Stimulated activated CD8-positive, alpha-beta memory T cell treated with anti-CD3 and anti-CD28 coated beads, Interleukin-15, amount 100 ng/mL, for 24 hours (primary cell): ENCODE data around the gene CRYBA2.

Experiments used
- DNase-seq: peaks from one replicate; pipeline ENCODE4 v3.0.0-alpha.2; 2020; ENCODE audit warnings: low read depth

The CRYBA2 gene

GRCh38 chr2:218956039-218956438 is 37.2 kb downstream of the CRYBA2 start:
- no peak for DNase-seq

- no peak for DNase-seq
These were observed 38.5 kb downstream of the CRYBA2 start for GRCh38 chr2:218954541-218955300.

- no peak for DNase-seq
These were observed 39.8 kb downstream of the CRYBA2 start for GRCh38 chr2:218953366-218953954.

DNA sequence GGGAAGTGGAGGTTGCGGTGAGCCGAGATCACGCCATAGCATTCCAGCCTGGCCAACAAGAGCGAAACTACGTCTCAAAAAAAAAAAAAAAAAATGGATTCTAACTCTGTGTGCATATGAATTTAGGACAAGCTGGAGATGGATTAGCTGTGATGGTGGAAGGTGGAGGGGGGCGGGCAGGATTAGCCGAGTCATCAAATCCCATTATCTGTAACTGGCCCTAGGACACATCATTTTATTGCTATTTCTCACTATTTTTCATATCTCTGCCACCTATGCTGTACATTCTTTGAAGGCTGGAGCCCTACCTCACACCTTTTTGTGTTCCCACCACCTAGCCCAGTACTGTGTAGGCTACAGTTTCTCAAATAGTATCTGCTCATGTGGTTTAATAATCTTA is 41.1 kb downstream of the CRYBA2 start:
- no peak for DNase-seq

DNA sequence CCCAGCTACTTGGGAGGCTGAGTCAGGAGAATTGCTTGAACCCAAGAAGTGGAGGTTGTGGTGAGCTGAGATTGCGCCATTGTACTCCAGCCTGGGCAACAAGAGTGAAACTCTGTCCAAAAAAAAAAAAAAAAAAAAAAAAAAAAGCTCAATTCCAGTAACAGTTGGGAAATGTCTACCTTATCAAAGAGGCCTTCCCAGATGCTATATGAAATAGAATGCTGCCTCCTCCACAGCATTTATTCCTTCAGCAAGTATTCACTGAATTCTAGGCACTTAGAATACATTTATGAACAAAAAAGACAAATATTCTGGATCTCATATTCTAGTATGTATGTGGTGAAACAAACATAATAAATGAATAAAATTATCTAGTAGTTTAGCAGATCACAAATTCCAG is 46.6 kb downstream of the CRYBA2 start:
- no peak for DNase-seq

DNA sequence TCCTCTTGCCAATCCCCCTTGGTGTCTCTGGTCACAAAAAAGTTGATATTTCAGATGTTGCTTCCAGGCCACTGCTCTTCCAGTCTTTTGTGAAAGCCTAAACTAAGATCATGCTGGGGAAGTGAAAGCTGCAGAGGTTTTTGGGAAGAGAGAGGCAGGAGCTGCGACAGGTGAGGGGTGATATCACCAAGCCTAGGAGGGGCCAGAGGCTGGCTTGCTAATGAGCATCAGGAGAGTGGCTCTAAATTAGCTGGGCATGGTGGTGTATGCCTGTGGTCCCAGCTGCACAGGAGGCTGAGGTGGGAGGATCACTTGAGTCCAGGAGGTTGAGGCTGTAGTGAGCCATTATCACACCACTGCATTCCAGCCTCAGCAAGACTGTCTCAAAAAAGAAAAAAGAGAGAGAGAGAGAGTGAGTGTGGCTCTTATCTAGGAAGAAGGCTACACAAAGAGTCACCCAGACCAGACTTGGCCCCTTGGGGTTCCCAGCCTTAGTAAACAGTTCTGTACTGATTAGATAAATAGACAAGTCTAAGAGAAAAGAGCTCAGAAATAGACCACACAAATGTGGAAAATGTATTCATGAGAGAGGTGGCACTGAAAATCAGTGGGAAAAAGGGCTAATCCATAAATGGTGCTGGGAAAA is 48.3 kb downstream of the CRYBA2 start:
- no peak for DNase-seq
